CD4-positive, alpha-beta T cell treated with Interleukin-6 for 4 hours (primary cell): ENCODE results near the gene POLR3A.
"Not testable (repeated sequence)": the region's sequence is repeated elsewhere in the genome, so short reads cannot be mapped to it uniquely, and the experiment has no call there.

Experiments used
- DNase-seq: peaks from one replicate; pipeline ENCODE4 v3.0.0-alpha.2; 2020; ENCODE audit warnings: mixed read lengths

The POLR3A gene

DNA sequence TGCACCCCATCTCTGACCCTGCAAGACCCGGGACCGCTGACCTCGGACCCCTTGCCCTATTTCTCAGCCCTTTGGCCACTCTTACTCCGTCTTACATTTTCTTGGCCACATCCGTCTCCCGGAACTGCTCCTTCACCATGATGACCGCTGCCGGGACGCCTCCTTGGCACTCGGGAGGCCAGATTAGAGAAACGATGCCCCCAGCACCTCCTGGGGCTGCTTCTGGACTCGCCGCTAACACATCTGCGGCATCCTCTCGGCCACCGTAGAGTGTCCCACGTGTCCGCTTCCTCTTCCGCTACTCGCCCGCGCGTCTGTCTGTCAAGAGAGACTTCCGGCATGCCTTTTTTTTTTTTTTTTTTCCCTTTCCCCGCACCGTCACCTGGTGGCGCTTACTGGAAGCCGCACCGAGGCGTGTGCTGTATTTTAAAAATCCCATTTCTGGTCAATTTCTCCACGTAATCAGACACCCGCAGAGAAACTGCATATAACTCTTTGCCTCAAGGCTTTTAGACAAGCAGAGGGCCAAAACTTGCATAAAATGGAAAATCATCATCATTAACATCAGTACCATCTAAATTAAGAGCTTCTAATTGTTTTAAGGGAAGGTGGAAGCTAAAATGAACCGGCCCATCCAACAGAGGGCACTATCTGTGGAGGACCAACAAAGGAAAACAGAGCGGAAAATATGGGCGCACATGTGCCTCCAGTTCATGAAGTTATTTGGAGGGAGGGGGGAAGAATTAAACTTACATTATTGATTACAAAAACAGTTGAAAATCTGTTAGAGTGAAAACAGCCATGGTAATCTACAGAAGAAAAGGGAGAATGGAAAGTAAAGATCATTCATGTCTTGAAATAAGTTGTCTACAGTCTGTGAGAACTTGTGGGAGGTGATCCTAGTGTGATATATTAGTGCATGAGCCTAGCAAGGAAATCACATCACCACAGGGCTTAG lies at the start of gene POLR3A:
POLR3A (minus strand) TSS at position 247 of the 958 bp plus-strand sequence; CDS start at position 139, 108 bp downstream.
- DNase-seq = peak; percentile 93

- DNase-seq = no peak
Observed at GRCh38 chr10:78078539-78079330, 49.4 kb upstream of the POLR3A start.

DNA sequence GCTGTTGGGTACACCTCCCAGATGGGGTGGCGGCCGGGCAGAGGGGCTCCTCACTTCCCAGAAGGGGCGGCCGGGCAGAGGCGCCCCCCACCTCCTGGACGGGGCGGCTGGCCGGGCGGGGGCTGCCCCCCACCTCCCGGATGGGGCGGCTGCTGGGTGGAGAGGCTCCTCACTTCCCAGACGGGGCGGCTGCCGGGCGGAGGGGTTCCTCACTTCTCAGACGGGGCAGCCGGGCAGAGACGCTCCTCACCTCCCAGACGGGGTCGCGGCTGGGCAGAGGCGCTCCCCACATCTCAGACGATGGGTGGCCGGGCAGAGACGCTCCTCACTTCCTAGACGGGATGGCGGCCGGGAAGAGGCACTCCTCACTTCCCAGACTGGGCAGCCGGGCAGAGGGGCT lies 46.5 kb upstream of the POLR3A start:
- DNase-seq = not testable (repeated sequence)

- DNase-seq = no peak
Observed at GRCh38 chr10:78072504-78072903, 43.2 kb upstream of the POLR3A start.

- no peak for DNase-seq
Observed at GRCh38 chr10:78071857-78072179, 42.5 kb upstream of the POLR3A start.

DNA sequence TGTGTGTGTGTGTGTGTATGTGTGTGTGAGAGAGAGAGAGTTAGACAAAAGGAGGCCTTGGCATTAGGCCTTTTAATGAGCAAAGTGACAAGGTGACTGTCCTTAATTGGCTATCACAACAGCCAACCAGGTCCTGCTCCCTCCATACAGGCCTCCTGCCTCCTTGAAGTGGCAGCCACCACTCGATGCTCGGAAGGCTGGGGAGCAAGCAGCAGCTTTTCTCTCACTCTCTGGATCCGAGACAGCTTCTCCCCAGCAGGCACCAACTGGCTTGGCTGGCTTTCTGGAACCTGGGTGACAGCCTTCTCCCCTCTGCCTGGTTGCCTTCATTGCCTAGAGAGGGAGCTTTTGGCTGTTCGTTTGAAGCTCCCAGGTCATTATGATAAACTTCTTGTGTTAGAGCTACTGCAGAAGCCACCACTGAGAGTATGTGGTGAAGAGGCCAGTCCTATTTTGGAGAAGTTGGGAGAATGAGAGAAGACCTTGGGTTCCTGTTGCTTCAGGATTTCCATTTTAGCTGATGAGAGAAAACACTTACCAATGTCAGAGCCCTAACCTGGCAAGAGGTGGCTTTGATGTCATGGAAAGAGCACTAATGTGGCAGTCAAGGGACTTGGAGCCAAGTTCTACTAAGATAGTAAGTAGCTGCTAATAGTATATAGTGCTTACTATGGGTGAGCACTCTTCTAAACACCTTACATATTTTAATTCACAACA lies 42.0 kb upstream of the POLR3A start:
- DNase-seq = no peak

DNA sequence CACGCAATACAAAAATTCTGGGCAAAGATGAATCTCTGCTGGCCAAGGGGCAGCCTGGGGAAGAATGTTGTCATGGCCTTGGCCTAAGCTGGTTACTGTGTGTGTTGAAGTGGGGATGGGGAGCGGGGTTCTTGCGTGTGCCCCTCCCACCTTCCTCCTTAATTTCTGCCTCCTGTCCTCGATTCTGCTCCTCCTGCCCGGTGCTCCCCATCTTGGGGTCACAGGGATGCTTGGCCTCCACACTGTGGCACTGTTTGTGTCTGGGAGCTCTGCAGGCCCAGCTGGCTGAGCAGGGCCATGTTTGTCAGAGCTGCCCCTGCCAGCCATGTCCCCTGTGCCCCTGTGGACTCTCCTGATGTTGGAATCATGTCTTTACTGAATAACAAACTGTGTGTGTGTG lies 41.4 kb upstream of the POLR3A start:
- no peak for DNase-seq

DNA sequence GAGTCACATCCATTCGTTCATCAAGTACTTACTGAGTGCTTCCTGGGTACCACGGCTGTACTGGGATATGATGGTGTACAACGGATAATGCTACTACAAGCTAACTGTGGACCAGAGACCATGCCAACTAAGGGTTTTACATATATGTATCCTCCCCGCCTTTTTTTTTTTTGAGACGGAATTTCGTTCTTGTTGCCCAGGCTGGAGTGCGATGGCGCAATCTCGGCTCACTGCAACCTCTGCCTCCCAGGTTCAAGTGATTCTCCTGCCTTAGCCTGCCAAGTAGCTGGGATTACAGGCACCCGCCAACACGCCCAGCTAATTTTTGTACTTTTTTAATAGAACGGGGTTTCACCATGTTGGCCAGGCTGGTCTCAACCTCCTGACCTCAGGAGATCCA lies 40.7 kb upstream of the POLR3A start:
- not testable (repeated sequence) for DNase-seq

DNA sequence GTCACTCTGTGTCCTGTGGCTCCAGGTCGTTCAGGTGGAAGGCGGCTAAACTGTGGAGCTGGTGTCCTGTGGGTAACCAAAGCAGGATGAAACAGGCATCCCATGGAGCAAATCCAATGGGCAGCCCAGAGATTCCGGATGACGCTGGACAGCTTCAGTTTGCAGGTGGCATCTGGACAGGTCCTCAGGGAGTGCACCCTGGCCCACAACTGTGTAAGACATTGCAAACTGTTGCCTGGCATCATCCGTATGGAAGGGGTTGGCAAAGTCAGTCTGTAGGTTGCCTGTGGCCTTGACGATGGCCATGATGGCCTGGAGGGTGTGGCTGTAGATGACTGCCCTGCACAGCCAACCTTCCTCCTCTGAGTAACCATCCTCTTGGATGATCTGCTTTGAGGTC lies 39.8 kb upstream of the POLR3A start:
- DNase-seq = no peak

DNA sequence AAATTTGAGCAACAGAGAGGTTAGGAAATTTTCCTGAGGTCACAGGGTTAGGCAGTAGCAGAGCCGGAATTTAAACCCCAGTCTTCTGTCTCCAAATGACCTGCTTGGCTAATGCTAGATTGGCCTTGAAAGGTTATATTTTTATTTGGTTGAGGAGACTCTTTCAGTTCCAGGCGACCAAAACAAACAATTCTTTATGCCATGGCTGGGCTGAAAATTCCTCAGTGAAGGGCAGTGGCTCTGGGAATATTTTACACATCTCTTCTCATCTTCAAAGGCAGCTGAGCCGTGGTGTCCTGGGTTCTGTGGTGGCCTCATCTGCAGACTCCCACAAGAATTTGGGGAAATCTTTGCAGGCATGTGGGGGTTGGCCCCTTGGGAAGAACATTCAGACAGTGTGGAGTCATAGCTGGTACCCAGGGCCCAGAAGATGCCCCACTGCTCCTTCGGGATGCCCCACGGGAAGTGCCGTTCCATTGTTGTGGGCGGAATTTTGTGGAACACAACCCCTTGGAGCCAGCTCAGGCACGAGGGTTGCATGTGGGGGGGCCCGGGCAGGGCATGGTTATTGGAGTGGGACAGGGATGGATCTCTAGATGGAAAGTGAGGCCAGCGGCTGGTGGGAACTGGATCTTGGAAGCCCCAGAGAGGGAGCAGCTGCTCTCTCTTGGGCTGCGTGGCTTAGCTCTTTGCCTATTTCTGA lies 37.6 kb upstream of the POLR3A start:
- no peak for DNase-seq

DNA sequence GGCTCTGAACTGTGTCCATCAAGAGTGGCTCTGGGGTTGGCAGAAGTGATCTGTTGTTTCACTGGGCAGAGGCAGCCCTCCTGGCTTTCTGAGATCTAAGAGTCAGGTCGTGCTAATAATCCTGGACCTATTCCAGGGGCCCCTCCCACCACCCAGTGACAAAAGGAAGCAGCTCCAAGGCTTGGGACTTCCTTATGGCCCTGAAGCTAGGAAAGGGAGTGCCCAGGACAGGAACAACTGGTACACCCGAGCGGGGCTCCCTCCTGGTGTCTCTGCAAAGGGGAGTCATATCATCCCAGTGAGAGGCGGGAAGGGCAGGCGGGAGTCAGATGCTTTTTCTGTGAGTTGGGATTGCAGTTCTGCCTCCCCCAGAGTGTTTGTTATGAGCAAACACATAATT lies 36.7 kb upstream of the POLR3A start:
- no peak for DNase-seq

DNA sequence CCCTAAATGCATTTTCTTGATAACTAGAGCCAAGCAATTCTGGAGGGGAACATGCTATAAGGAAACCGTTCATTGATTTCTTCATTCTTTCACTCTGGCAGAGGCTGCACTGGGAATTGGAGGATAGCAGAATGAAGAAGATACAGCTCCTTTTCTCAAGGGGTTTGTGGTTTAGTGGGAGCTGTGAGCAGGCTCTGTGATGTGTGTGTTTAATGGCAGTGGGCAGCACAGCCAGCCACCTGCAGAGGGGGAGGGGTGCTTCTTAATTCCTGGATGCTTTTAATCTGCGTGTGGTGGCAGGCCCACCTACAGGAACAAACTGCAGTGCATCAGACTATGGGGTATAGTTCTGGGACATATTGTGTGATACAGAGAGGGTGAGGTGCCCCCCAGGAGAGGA lies 36.3 kb upstream of the POLR3A start:
- DNase-seq = no peak

DNA sequence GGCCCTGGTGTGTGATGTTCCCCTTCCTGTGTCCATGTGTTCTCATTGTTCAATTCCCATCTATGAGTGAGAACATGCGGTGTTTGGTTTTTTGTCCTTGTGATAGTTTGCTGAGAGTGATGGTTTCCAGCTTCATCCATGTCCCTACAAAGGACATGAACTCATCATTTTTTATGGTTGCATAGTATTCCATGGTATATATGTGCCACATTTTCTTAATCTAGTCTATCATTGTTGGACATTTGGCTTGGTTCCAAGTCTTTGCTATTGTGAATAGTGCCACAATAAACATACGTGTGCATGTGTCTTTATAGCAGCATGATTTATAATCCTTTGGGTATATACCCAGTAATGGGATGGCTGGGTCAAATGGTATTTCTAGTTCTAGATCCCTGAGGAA lies 35.6 kb upstream of the POLR3A start:
- not testable (repeated sequence) for DNase-seq

- DNase-seq = no peak
Observed at GRCh38 chr10:78063236-78063635, 33.9 kb upstream of the POLR3A start.

DNA sequence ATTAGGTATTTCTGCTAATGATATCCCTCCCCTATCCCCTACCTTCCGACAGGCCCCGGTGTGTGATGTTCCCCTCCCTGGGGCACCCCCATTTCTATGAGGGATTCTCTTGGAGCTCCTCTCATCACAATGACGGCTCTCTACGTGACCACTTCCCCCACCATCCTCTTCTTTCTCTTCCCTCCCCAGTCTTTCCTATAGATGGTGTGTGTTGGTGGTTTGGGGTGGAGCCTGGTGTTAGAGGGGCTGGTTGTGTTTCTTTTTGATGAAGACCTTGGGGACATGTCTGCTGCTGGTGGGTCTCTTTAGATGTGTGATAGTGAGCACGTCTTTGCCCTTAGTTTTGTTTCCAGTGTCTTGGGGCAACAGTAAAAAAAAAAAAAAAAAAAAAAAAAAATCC lies 33.0 kb upstream of the POLR3A start:
- DNase-seq = no peak

DNA sequence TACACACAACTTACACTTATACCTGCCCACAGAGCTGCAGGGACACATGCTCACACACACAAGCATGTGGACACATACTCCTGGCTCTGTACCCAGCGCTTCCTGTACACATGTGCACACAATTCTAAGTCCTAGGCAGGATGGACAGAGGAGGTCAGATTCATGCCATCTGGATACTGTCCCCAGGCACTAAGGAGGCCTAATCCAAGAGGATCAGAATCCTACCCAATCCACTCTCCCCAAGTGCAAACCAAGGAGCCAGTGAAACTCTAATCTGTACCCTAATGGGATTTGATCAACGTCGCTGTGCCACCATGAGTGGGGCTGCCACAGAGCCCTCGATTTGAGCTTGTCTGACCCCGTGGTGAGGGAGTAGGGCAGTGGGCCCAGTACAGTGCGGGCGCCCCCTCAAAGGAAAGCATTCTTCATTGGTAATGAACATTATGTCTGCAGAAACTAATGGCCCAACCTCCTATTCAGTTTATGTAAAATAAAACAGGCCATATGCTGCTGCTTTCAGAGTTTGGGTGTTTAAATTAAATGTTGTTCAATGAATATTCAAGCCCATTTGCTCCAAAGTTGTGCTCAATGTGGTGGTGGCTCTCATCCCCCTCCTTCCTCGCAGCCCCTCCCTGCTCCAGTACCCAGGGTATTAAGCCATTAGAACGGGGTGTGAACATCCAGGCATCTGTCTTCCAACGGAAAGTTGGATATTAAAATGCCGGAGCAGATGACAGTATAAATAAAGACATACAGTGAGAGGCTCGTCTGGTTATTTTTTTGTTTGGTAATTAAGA lies 30.8 kb upstream of the POLR3A start:
- DNase-seq = no peak

DNA sequence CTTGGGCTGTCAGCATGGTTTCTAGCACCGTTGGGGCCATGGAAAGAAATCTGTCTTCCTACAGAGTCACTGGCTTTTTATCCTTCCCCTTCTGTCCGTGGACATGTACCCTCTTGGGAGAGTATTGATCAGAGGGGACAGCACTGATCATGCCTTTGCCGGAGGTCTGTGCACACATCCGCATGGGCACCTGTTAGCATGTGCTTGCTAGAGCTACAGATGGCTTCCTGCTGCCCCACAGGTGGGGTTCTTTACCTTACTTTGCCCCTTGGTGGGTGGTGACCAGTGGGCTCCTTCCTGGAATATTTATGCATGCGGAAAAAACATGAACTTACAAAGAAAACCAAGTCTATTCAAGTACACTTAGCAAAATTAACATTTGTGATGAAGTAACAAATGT lies 29.2 kb upstream of the POLR3A start:
- no peak for DNase-seq

DNA sequence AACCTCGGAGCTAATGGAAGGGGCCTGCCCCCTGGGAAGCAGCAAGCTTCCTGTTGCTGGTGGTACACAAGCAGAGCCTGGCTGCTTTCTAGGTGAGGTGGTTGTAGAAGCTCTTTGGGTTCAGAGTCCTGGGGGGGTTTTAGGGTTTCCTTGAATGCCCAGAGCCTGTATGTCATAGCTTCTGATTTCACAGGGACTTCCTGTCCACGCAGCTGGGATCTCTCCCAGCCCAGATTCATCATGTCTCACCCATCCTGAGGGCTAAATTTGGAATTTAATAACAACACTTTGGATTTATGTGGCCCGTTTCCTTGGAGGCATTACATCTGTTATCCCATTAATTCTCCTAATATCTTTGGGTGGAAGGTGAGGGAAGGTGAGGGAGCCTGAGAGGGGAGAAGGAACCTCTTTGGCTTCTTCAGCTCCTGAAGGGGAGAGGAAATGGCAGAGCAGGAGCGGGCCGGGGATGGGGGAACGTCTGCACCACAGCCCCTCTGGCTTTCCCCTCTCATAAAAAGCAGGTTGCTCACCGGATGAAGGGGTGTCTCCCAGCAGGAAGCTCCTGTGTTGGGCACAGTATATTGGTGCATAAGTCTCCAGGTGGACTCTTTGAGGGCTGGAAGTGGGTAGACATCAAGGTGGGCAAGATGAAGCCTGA lies 24.0 kb upstream of the POLR3A start:
- no peak for DNase-seq

GRCh38 chr10:78049851-78050250 lies 20.5 kb upstream of the POLR3A start:
- DNase-seq = no peak

- peak; percentile 84 for DNase-seq
Observed at GRCh38 chr10:78047314-78047891, 18.1 kb upstream of the POLR3A start.

GRCh38 chr10:78046711-78047269 lies 17.5 kb upstream of the POLR3A start:
- DNase-seq = no peak
